MCF 10A (cell line): ENCODE data around the gene ASMTL. TPM values are rescaled to one million over a fixed set of nuclear protein-coding genes. Genes with fewer than 3 reads are reported as not detected.

Experiments
- Bru-seq: library from RNA; stranded (reverse); fragments of 400-500 nt; gene quantifications from one replicate; lab custom pipeline; 2021; lab: Mats Ljungman, UMichigan
- BruChase-seq, 2 experiments: library from RNA; stranded (reverse); fragments of 400-500 nt; gene quantifications; one replicate each; lab custom pipeline; 2021; lab: Mats Ljungman, UMichigan
- BruUV-seq: library from RNA; stranded (reverse); fragments of 400-500 nt; replicated peaks from 2 replicates; lab custom pipeline; 2021; lab: Mats Ljungman, UMichigan
- CTCF ChIA-PET: fragments of 300-600 bp; sonication (Branson Sonifier 250); formaldehyde crosslinking; extraction: SDS; loops from one replicate; lab custom pipeline; 2021; ENCODE audit warnings: antibody characterized with exemption, inconsistent platforms; lab: Yijun Ruan, JAX
- POLR2A ChIA-PET: fragments of 300-600, 350-650 bp; sonication (Branson Sonifier 250); formaldehyde crosslinking; extraction: SDS; loops from one replicate; lab custom pipeline; 2020; ENCODE audit warnings: antibody characterized with exemption, inconsistent platforms; lab: Yijun Ruan, JAX
- DNase-seq: peaks from one replicate; pipeline ENCODE4 v3.0.0-alpha.2; 2018; ENCODE audit not compliant: unreplicated experiment
- H3K27ac Mint-ChIP-seq: one replicate; pipeline ENCODE4 v1.8.0; 2022; ENCODE audit warnings: mild to moderate bottlenecking, low read depth, mixed read lengths; ENCODE audit not compliant: unreplicated experiment
- H3K27me3 Mint-ChIP-seq: one replicate; pipeline ENCODE4 v1.8.0; 2022; ENCODE audit warnings: mixed read lengths; ENCODE audit not compliant: insufficient read depth, unreplicated experiment
- H3K36me3 Mint-ChIP-seq: one replicate; pipeline ENCODE4 v1.8.0; 2022; ENCODE audit warnings: mild to moderate bottlenecking, moderate library complexity, mixed read lengths; ENCODE audit not compliant: insufficient read depth, unreplicated experiment
- H3K4me1 Mint-ChIP-seq: one replicate; pipeline ENCODE4 v1.8.0; 2022; ENCODE audit warnings: mixed read lengths; ENCODE audit not compliant: insufficient read depth, unreplicated experiment
- H3K4me3 Mint-ChIP-seq: one replicate; pipeline ENCODE4 v1.8.0; 2022; ENCODE audit warnings: mild to moderate bottlenecking, moderate library complexity, mixed read lengths; ENCODE audit not compliant: unreplicated experiment
- H3K9me3 Mint-ChIP-seq: one replicate; pipeline ENCODE4 v1.8.0; 2022; ENCODE audit warnings: mixed read lengths; ENCODE audit not compliant: unreplicated experiment
- CTCF ChIP-seq: fragments of 200-600 bp; IDR thresholded peaks from one replicate; pipeline ENCODE4 v1.8.0; 2022; ENCODE audit warnings: antibody characterized with exemption, mild to moderate bottlenecking; ENCODE audit not compliant: unreplicated experiment
- intact Hi-C: fragments of 100-400 bp; cut with micrococcal nuclease; formaldehyde crosslinking; loops from 2 replicates; pipeline ENCODE4 v1.14.1; 2022
- long read RNA-seq: library from polyadenylated mRNA; stranded (forward); transcript quantifications from one replicate; pipeline ENCODE4 v2.0.0, GENCODE V29; 2022
- total RNA-seq: library from RNA; stranded (reverse); gene quantifications from 2 replicates; pipeline ENCODE4 v1.2.3, GENCODE V29; 2022

ASMTL gene
- total RNA-seq (16.5 and 20.6 TPM in 2 replicates), Bru-seq, nascent RNA (percentile 44 among the genes with signal in this experiment), BruChase-seq, experiment 1, labeled RNA remaining after a 6-hour chase (percentile 46 among the genes with signal in this experiment), BruChase-seq, experiment 2, labeled RNA remaining after a 2-hour chase (percentile 44 among the genes with signal in this experiment)
- long read RNA-seq, transcript ASMTL-201 (13 exons, 2,027 nt) = major isoform, 61 of 78 reads
- long read RNA-seq, partial matches to known transcripts = 4 of 78 reads
- long read RNA-seq, other reads (novel, unspliced or antisense) = 10 of 78 reads

GRCh38 chrX:1452516-1453394 lies at the start of gene ASMTL:
TSS of gene ASMTL (minus strand) at chrX:1452909. CDS start at chrX:1452840, 69 bp downstream.
- Mint-ChIP-seq H3K36me3 (peaks cover 13% of the 10 kb centered on the region), H3K4me1 (peaks cover 7% of the 10 kb centered on the region), H3K27ac (peak within 1 kb of the TSS; percentile 83), H3K27me3 (no peaks in the 10 kb centered on the region), H3K9me3 (peaks cover 8% of the 10 kb centered on the region), H3K4me3 (peak within 1 kb of the TSS; percentile 87)
- BruUV-seq = no TSS peak
- ChIA-PET CTCF (no interaction called here), POLR2A (no interaction called here)
- peak; percentile 98 for DNase-seq
- intact Hi-C loops = loop anchor here (2.0 to 5.0 kb wide), 3 partner anchors 60 to 1160 kb away; partner anchors contain the start of gene SLC25A6
- TF ChIP-seq CTCF = no peak

- no peak for TF ChIP-seq CTCF
- DNase-seq = no peak
- no peaks in the 10 kb centered on the region for H3K4me1 Mint-ChIP-seq
- intact Hi-C loops = no loop called here
- no peak overlapping the region for H3K27ac Mint-ChIP-seq
- H3K4me3 Mint-ChIP-seq = no peak overlapping the region
- CTCF ChIA-PET = no interaction called here
- POLR2A ChIA-PET = no interaction called here
- H3K9me3 Mint-ChIP-seq = no peaks in the 10 kb centered on the region
- BruUV-seq = no TSS peak
- H3K36me3 Mint-ChIP-seq = peaks cover 5% of the 10 kb centered on the region
- no peaks in the 10 kb centered on the region for H3K27me3 Mint-ChIP-seq
These were observed 49.5 kb upstream of the ASMTL start for GRCh38 chrX:1502241-1502640.

GRCh38 chrX:1500701-1501624 lies 48.3 kb upstream of the ASMTL start:
- Mint-ChIP-seq H3K27ac (no peak overlapping the region), H3K4me3 (no peak overlapping the region), H3K36me3 (peaks cover 5% of the 10 kb centered on the region), H3K27me3 (no peaks in the 10 kb centered on the region), H3K9me3 (no peaks in the 10 kb centered on the region), H3K4me1 (no peaks in the 10 kb centered on the region)
- TF ChIP-seq CTCF = no peak
- CTCF ChIA-PET = no interaction called here
- no peak for DNase-seq
- no TSS peak for BruUV-seq
- POLR2A ChIA-PET = no interaction called here
- intact Hi-C loops = no loop called here
